Measurements from ENCODE around the gene ABRACL.

Gene ABRACL

GRCh38 chr6:138996524-138996923 is 32.0 kb upstream of the ABRACL start:
- H3K9me3 ChIP-seq: no peaks in the 10 kb centered on the region
- TF ChIP-seq, protein P1, sequence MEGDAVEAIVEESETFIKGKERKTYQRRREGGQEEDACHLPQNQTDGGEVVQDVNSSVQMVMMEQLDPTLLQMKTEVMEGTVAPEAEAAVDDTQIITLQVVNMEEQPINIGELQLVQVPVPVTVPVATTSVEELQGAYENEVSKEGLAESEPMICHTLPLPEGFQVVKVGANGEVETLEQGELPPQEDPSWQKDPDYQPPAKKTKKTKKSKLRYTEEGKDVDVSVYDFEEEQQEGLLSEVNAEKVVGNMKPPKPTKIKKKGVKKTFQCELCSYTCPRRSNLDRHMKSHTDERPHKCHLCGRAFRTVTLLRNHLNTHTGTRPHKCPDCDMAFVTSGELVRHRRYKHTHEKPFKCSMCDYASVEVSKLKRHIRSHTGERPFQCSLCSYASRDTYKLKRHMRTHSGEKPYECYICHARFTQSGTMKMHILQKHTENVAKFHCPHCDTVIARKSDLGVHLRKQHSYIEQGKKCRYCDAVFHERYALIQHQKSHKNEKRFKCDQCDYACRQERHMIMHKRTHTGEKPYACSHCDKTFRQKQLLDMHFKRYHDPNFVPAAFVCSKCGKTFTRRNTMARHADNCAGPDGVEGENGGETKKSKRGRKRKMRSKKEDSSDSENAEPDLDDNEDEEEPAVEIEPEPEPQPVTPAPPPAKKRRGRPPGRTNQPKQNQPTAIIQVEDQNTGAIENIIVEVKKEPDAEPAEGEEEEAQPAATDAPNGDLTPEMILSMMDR (IDR thresholded peaks at IDR 0.05): no peak
- H3K36me3 ChIP-seq: no peaks in the 10 kb centered on the region
- H3K27ac ChIP-seq: no peak overlapping the region
- H3K27me3 ChIP-seq: no peaks in the 10 kb centered on the region
- H3K4me3 ChIP-seq (ENCODE audit: low read depth in 1 of 2, low read length in 1 of 2): no peak overlapping the region
- peaks cover 0 to 3% of the 10 kb centered on the region in 2 experiments for H3K4me1 ChIP-seq (ENCODE audit: control insufficient read depth in 1 of 2, insufficient read depth in 1 of 2, low read depth in 1 of 2, low read length in 1 of 2)

DNA sequence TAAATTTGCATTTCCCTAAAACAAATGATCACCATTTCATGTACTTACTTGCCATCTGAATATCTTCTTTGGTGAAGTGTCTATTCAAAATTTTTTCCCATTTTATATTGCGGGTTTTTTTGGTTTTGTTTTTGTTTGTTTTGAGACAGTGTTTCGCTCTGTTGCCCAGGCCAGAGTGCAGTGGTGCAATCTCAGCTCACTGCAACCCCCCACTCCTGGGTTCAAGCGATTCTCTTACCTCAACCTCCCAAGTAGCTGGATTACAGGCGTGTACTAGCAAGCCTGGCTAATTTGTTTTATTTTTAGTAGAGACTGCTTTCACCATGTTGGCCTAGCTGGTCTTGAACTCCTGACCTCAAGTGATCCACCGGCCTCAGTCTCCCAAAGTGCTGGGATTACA is 31.4 kb upstream of the ABRACL start:
- H3K4me1 ChIP-seq (ENCODE audit: control insufficient read depth in 1 of 2, insufficient read depth in 1 of 2, low read depth in 1 of 2, low read length in 1 of 2): peaks cover 0 to 3% of the 10 kb centered on the region in 2 experiments
- H3K36me3 ChIP-seq: no peaks in the 10 kb centered on the region
- TF ChIP-seq, protein P1 (IDR thresholded peaks at IDR 0.05): no peak
- H3K4me3 ChIP-seq (ENCODE audit: low read depth in 1 of 2, low read length in 1 of 2): no peak overlapping the region
- no peaks in the 10 kb centered on the region for H3K27me3 ChIP-seq
- no peaks in the 10 kb centered on the region for H3K9me3 ChIP-seq
- no peak overlapping the region for H3K27ac ChIP-seq

DNA sequence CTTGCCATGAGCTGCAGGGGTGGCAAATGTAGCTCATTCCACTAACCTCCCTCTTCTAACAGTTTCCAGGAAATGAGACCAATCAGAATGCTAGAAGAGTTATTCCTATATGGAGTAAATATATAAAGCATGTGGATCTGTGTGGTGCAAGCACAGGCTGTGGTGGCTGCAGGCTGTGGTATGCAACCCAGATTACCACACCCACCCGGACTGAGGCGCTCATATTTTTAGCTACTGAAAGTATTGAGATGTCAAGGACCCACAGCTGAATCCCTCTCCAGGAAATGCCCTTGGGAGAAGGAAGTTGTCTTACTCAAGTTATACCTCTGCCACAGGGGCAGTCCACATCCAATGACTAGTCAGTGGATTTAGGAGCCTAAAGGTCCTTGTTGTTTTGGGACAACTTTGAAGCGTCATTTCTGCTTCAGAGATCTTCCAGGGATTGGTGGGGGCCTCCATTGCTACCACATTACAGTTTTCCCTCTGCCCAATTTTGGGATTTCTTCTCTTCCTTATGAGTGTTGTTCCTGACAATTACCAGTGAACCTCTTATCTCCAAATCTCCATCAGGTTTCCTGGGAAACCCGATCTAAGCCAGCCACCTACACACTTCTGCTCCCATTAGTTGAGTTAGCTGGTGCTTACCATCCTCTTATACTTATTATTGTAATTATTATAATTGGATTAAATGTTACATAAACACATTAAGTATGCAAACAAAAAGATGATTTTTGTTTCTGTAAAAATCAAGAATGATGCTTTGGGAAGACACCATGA is 28.4 kb upstream of the ABRACL start:
- Histone ChIP-seq H3K9me3 (no peaks in the 10 kb centered on the region), H3K36me3 (no peaks in the 10 kb centered on the region), H3K4me1 (ENCODE audit: control insufficient read depth in 1 of 2, insufficient read depth in 1 of 2, low read depth in 1 of 2, low read length in 1 of 2) (peaks cover 0 to 3% of the 10 kb centered on the region in 2 experiments), H3K27ac (no peak overlapping the region), H3K27me3 (no peaks in the 10 kb centered on the region), H3K4me3 (ENCODE audit: low read depth in 1 of 2, low read length in 1 of 2) (no peak overlapping the region)
- TF ChIP-seq, protein P1 (IDR thresholded peaks at IDR 0.05): no peak

- Histone ChIP-seq H3K4me1 (ENCODE audit: control insufficient read depth in 1 of 2, insufficient read depth in 1 of 2, low read depth in 1 of 2, low read length in 1 of 2) (peaks cover 0 to 3% of the 10 kb centered on the region in 2 experiments), H3K9me3 (no peaks in the 10 kb centered on the region), H3K27ac (no peak overlapping the region), H3K4me3 (ENCODE audit: low read depth in 1 of 2, low read length in 1 of 2) (no peak overlapping the region), H3K36me3 (no peaks in the 10 kb centered on the region), H3K27me3 (no peaks in the 10 kb centered on the region)
- TF ChIP-seq, protein P1 (IDR thresholded peaks at IDR 0.05): no peak
These were observed 24.8 kb upstream of the ABRACL start for GRCh38 chr6:139003751-139004150.

- no peaks in the 10 kb centered on the region for H3K9me3 ChIP-seq
- no peaks in the 10 kb centered on the region for H3K27me3 ChIP-seq
- no peak overlapping the region for H3K27ac ChIP-seq
- H3K4me1 ChIP-seq (ENCODE audit: control insufficient read depth in 1 of 2, insufficient read depth in 1 of 2, low read depth in 1 of 2, low read length in 1 of 2): no peaks in the 10 kb centered on the region
- no peak overlapping the region for H3K4me3 ChIP-seq (ENCODE audit: low read depth in 1 of 2, low read length in 1 of 2)
- no peaks in the 10 kb centered on the region for H3K36me3 ChIP-seq
- TF ChIP-seq, protein P1 (IDR thresholded peaks at IDR 0.05): no peak
These were observed 22.1 kb upstream of the ABRACL start for GRCh38 chr6:139006477-139006876.
